Measurements from ENCODE around the gene RMI1. TPM values are rescaled to one million over a fixed set of nuclear protein-coding genes. Genes with fewer than 3 reads are reported as not detected.
A peak's percentile ranks its signal among the peaks of the same experiment; 100 is the strongest.

The RMI1 gene
- total and polyA plus RNA-seq, 2 of the 8 experiments (the other 6 are each of a cell fraction or from before 2014, with no cell fraction given): 3.0 to 34.1 TPM

- peak; percentile 32 for TF ChIP-seq KDM4A (IDR thresholded peaks at IDR 0.05; ENCODE audit: low read depth, low read length, severe bottlenecking)
- TF ChIP-seq TBP (IDR thresholded peaks at IDR 0.05; ENCODE audit: low read depth, low read length): peak; percentile 92
These were observed at the start of gene RMI1 (continued) for GRCh38 chr9:83980395-83981125.
